GM06990 (cell line): ENCODE data around the gene KRTAP9-2.
"Not testable (repeated sequence)": the region's sequence is repeated elsewhere in the genome, so short reads cannot be mapped to it uniquely, and the experiment has no call there.

ENCODE experiments used
- DNase-seq: peaks from one replicate; pipeline ENCODE4 v3.0.0-alpha.2; 2011; ENCODE audit not compliant: insufficient read length; ENCODE audit errors: extremely low read depth
- H3K27me3 ChIP-seq: replicated peaks from 2 replicates; pipeline ENCODE4 v1.6.0; 2011; ENCODE audit warnings: low read length; ENCODE audit not compliant: control insufficient read depth, insufficient read depth
- H3K36me3 ChIP-seq: 2 replicates; pipeline ENCODE4 v1.5.1; 2011; ENCODE audit warnings: low read length; ENCODE audit not compliant: control insufficient read depth, insufficient read depth
- H3K4me3 ChIP-seq: replicated peaks from 2 replicates; pipeline ENCODE4 v1.5.1; 2011; ENCODE audit warnings: low read depth, mild to moderate bottlenecking, control low read depth, low read length
- CTCF ChIP-seq: IDR thresholded peaks from 2 replicates; pipeline ENCODE4 v1.5.1; 2011; ENCODE audit warnings: low read length, control low read depth, mild to moderate bottlenecking, inconsistent platforms; ENCODE audit not compliant: insufficient read depth, poor library complexity, severe bottlenecking

The KRTAP9-2 gene

GRCh38 chr17:41184480-41184961 is 41.9 kb upstream of the KRTAP9-2 start, which contains the start of gene KRTAP4-1:
Gene KRTAP4-1 (minus strand): TSS chr17:41184911. CDS start chr17:41184854, 57 bp downstream.
- TF ChIP-seq CTCF: no peak
- DNase-seq: no peak
- H3K4me3 ChIP-seq: no peak within 1 kb of the TSS
- H3K27me3 ChIP-seq: no peaks in the 10 kb centered on the region; the same call in 1 of the 2 replicates
- H3K36me3 ChIP-seq: no peaks in the 10 kb centered on the region

- no peak for DNase-seq
- Histone ChIP-seq H3K4me3 (no peak overlapping the region), H3K27me3 (no peaks in the 10 kb centered on the region; the same call in 1 of the 2 replicates), H3K36me3 (no peaks in the 10 kb centered on the region)
- no peak for TF ChIP-seq CTCF
These were observed 41.4 kb upstream of the KRTAP9-2 start for GRCh38 chr17:41185001-41185400.

- TF ChIP-seq CTCF: no peak
- Histone ChIP-seq H3K4me3 (no peak overlapping the region), H3K36me3 (no peaks in the 10 kb centered on the region), H3K27me3 (no peaks in the 10 kb centered on the region; the same call in 1 of the 2 replicates)
- no peak for DNase-seq
These were observed 39.6 kb upstream of the KRTAP9-2 start for GRCh38 chr17:41186872-41187271.

- not testable (repeated sequence) for H3K36me3 ChIP-seq, H3K4me3 ChIP-seq, H3K27me3 ChIP-seq, DNase-seq
These were observed 36.6 kb upstream of the KRTAP9-2 start, which contains the start of gene KRTAP9-1 for GRCh38 chr17:41189837-41190318. Gene KRTAP9-1 (plus strand): TSS chr17:41189887. CDS start chr17:41189887, 0 bp downstream.

GRCh38 chr17:41190328-41190727 is 36.1 kb upstream of the KRTAP9-2 start:
- Histone ChIP-seq H3K36me3 (no peaks in the 10 kb centered on the region), H3K27me3 (no peaks in the 10 kb centered on the region; the same call in 1 of the 2 replicates), H3K4me3 (no peak overlapping the region)
- TF ChIP-seq CTCF: no peak
- DNase-seq: no peak

- Histone ChIP-seq H3K36me3 (no peaks in the 10 kb centered on the region), H3K27me3 (no peaks in the 10 kb centered on the region), H3K4me3 (no peak overlapping the region)
- no peak for DNase-seq
- TF ChIP-seq CTCF: no peak
These were observed 30.4 kb upstream of the KRTAP9-2 start for GRCh38 chr17:41196068-41196467.
